Activated CD4-positive, alpha-beta T cell treated with anti-CD3 and anti-CD28 coated beads, Interleukin-2, Interleukin-4, amounts not matched to agents 100 ng/mL and 50 ng/mL, durations not matched to agents 16 hours and 8 hours (primary cell): ENCODE measurements around the gene GMCL2.

Experiments used
- DNase-seq: peaks from one replicate; pipeline ENCODE4 v3.0.0-alpha.2; 2020; ENCODE audit warnings: low spot score

GMCL2 gene

GRCh38 chr5:178182158-178182876 lies 4.9 kb downstream of the GMCL2 start:
- DNase-seq, result no peak

- no peak for DNase-seq
These were observed 6.9 kb downstream of the GMCL2 start for GRCh38 chr5:178180141-178180863.

DNA sequence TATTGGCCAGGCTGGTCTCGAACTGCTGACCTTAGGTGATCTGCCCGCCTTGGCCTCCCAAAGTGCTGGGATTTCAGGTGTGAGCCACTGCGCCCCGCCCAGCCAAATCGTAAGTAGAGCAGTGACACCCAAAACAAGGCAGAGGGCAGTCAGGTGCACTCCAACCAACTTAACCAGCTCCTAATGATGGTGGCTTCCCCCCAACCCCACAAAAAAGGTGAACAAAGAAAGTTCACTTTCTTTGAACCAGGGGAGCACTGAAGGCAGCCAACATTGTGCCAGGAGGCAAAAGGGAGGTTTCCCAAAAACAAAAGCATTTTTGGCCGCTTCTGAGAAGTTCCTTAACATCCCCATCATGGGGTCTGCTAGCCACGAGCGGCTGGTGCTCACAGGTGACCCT lies 9.6 kb downstream of the GMCL2 start:
- no peak for DNase-seq

- DNase-seq, result no peak
These were observed 10.4 kb downstream of the GMCL2 start for GRCh38 chr5:178176791-178177190.

- no peak for DNase-seq
These were observed 12.7 kb downstream of the GMCL2 start for GRCh38 chr5:178174456-178174855.

DNA sequence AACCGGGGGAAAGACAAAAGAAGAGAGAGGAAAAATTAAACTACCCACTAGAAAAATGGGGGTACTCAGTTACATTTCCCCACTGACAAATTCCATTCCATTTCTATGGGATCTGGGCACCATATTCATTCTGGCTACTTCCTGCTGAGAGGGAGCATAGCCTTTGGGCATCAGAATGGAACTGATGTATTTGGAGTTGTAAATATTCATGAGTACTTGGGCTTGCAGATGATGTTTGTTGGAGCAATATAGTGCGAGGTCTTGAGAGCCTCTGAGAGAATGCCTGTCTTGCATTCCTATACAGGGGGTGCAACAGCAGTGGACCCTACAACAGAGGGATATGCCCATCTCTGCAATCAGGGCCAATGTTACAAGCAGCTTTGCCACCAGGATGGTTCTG lies 16.7 kb downstream of the GMCL2 start:
- DNase-seq, result no peak

DNA sequence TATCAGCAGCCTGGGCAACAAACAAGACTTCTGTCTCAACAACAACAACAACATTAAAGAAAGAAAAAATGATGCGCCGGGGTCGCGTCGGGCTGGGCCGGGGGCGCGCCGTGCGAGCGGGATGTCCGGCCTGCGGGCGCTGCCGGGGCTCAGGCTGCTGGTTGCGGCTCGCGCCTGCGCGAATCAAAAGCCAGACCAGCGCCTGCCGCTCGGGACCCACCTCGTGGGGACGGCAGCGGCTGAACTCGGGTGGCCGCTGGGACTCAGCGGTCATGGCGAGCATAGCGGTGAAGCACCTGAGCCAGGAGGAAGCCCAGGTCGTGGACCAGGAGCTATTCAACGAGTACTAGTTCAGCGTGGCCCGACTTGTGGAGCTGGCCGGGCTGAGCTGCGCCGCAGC lies 21.6 kb downstream of the GMCL2 start:
- no peak for DNase-seq

GRCh38 chr5:178163772-178164735 lies 23.1 kb downstream of the GMCL2 start:
- peak; percentile 92 for DNase-seq

DNA sequence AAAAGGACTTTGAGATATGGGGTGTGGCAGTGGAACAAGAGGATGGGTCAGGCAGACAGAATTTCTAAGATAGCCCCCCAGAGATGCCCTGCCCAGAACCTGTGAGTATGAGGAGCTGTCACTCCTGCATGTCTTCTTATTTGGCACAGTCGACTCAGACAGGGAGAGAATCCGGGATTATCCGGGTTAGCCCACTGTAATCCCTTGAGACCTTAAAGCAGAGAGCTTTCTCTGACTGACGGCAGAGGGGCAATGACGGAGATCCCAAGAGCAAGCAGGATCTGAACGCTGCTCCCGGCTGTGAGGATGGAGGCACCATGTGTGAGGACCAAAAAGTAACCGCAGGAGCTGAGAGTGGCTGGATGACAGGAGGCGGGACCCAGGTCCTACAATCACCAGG lies 24.7 kb downstream of the GMCL2 start:
- DNase-seq, result no peak

GRCh38 chr5:178160176-178160575 lies 27.0 kb downstream of the GMCL2 start:
- no peak for DNase-seq

DNA sequence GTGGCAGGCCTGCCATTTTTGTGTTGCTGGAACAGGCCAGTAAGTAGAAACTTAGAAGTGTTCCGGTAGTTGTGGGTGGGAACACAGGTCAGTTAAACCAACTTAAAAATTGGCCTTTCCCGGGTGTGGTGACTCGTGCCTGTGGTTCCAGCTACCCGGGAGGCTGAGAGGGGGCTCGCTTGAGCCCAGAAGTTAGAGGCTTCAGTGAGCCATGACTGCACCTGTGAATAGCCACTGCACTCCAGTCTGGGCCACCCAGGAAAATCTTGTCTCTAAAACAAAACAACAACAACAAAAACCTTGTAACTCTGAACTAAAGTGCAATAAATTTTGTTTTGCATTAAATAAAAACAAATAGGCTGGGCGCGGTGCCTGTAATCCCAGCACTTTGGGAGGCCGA lies 32.1 kb downstream of the GMCL2 start:
- DNase-seq, result no peak

DNA sequence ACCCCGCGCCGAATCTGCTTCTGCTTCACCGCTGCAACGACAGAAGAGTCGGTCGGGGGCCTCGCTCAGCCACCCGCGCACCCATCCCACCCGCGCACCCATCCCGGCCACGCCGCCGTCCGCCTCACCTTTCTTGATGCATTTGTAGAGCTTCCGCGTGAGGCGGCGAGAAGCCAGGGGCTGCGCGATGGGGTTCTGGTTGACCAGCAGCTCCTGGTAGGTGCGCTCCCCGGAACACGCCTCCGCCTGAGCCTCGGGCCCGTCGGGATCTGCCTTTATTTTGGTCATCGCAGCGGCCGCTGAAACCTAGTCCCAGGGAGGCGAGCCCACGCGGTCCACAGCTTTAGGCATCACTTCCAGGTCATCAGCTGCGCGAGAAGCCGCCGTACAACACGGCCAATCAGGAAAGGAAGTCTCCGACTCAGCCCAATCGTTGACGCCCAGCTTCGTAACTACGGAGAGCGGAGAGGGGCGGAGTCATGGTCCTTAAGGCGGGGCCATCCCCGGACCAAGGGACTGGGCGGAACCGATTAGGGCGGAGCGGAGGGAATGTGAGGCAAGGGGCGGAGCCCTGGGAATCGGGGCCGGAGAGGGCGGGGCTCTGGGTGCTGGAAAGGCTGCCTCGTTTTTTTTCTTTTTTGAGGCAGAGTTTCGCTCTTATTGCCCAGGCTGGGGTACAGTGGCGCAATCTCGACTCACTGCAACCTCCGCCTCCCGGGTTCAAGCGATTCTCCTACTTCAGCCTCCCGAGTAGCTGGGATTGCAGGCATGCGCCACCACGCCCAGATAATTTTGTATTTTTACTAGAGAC lies 33.4 kb downstream of the GMCL2 start, which contains the start of gene NHP2:
NHP2 (minus strand) TSS at position 356 of the 811 bp plus-strand sequence; CDS start at position 288, 68 bp downstream.
- DNase-seq, result peak; percentile 99

GRCh38 chr5:178152491-178153444 lies 34.4 kb downstream of the GMCL2 start:
- DNase-seq, result no peak

GRCh38 chr5:178150977-178151734 lies 36.0 kb downstream of the GMCL2 start:
- DNase-seq, result no peak

GRCh38 chr5:178149199-178149932 lies 37.8 kb downstream of the GMCL2 start:
- DNase-seq, result no peak

DNA sequence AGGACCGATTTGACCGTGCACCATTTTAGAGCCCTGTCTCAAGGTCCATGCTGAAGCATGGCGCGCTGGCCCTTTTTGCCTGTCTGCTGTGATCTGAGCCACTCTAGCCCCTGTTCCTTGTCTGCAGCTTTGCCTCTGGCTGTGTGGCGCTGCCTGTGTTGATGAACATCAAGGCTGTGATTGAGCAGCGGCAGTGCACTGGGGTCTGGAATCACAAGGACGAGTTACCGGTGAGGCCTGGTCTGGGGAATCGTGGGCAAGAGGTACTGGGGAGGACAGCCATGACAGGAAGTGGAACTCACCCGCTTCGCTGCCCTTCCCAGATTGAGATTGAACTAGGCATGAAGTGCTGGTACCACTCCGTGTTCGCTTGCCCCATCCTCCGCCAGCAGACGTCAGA lies 39.8 kb downstream of the GMCL2 start:
- DNase-seq, result no peak

DNA sequence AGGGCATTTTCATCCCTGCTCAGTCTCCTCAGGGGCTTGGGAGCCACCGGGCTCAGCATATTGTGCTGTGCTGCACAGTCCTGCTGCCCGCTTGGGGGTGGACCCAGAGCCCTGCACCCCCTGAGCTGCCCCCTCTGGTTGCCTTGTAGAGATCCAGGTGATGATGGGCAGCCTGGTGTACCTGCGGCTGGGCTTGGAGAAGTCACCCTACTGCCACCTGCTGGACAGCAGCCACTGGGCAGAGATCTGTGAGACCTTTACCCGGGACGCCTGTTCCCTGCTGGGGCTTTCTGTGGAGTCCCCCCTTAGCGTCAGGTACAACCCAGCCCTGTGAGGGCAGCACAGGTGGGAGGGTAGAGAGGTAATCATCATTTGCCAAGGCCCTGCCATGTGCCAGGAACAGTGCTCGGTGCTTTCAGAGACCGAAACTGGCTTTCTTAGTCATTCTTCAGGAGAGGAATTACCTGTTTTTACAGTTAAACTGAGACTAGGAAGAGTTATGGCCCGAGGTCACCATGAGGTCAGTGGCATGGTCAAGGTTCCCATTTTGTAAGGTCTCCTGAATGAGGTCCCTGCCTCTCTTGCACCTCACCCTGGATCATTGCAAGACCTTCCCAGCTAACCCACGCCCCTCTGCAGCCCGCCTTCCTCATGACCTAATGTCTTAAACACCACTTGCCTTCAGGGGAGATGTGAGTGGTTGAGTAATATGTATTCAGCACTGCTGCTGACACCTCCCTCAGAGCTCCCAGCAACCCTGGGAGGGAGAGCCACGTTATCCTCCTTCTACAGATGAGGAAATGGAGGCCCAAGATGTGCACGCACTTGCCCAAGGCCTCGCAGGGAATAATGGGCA lies 41.0 kb downstream of the GMCL2 start:
- DNase-seq, result peak; percentile 49

DNA sequence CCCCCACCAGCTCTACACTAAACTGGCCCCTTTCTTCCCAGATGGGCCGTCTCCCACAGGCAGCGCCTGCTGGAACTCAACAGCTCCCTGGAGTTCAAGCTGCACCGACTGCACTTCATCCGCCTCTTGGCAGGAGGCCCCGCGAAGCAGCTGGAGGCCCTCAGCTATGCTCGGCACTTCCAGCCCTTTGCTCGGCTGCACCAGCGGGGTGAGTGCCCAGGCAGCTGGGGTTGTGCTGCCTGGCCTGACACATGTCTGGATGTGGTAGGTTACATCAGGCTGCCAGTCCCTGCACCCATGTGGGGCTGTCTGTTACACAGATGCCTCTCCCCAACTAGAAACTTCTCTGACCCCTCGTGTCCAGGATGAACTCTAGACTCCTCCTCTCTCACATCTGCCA lies 43.3 kb downstream of the GMCL2 start:
- no peak for DNase-seq
